SK-N-DZ (cell line): ENCODE results near the gene ANKRD29.
"Not testable (repeated sequence)": the region's sequence is repeated elsewhere in the genome, so short reads cannot be mapped to it uniquely, and the experiment has no call there.

Experiments used
- DNase-seq: peaks from one replicate; pipeline ENCODE4 v3.0.0-alpha.2; 2015; ENCODE audit warnings: low spot score

Gene ANKRD29

GRCh38 chr18:23645568-23646175, 17.0 kb downstream of the ANKRD29 start:
- DNase-seq = no peak

- DNase-seq = no peak
Measured at GRCh38 chr18:23643815-23644490, 18.8 kb downstream of the ANKRD29 start.

DNA sequence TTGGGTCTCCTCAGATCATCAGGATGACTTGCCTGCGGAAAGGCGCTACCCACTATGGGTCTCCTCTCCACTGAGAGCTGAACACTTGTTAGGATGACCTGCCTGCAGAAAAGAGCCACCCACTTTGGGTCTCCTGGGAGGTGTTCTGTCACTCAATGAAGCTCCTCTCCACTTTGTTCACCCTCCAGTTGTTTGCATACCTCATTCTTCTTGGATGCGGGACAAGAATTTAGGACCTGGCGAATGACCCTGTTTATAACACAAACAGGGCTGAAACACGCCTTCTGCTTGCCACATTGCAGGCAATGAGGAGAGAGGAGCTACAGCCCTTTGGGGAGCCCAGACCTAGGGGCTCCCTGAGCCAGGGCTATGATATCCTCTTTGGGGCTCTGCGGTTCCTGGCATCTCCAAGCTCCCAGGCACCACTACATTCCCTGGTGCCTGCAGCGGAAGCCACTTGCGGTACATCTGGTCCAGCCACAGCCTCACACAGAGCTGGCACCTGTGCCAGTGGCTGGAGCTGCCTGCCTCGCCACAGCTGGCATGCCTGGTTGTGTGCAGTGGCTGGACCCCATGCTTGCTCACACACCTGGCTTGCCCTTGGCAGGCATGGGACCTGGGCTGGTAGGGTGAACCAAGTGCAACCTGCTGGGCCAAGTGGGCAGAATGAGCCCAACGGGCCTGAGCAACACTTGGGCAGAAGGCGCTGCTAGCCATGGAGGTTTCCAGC, 20.6 kb downstream of the ANKRD29 start:
- no peak for DNase-seq

- DNase-seq = no peak
Measured at GRCh38 chr18:23641143-23641720, 21.5 kb downstream of the ANKRD29 start.

- DNase-seq = no peak
Measured at GRCh38 chr18:23640052-23640451, 22.7 kb downstream of the ANKRD29 start.

DNA sequence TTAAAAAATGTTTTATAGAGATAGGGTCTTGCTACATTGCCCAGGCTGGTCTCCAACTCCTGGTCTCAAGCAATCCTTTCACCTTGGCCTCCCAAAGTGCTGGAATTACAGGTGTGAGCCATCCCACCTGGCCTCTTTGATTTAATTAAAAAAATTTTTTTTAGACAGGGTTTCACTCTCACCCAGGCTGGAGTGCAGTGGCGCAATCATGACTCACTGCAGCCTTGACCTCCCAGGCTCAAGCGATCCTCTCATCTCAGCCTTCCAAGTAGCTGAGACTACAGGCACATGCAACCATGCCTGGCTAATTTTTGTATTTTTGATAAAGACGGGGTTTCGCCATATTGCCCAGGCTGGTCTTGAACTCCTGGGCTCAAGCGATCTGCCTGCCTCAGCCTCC, 26.3 kb downstream of the ANKRD29 start:
- not testable (repeated sequence) for DNase-seq

GRCh38 chr18:23636071-23636399, 26.7 kb downstream of the ANKRD29 start:
- no peak for DNase-seq

DNA sequence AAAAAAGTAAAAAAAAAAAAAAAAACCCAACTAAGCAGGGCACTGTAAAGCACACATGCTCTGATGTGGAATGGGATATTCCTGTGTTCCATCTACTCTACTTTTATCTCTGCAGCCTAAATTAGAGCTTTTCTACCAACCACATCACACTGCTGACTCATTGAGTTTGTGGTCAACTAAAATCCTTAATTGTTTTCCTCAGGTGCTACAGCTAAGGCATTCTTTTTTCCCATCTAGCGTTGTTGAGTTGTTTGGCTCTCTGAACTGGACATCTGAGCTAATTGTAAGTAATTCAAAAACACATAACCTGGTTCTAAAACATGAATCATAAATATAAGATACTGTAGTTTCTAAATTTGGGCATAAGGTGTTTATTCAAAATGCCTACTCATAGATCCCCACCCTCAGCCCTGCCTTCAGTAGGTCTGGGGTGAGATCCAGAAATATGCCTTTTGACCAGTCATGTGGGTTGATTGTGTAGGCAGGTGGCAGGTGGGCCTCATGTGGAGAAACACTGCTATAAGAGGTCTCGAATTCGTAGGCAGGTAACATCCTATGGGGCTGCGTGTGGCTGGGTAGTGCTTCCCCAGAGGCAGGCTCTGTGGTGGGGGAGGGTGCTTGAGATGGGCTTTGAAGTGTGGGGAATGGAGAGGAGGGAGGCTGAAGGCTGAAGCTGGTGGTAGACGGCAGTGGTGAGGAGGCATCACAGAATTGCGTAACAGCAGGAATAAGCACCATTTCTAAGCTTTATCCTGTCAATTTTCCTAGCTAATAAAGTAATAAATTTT, 27.2 kb downstream of the ANKRD29 start:
- no peak for DNase-seq

- DNase-seq = no peak
Measured at GRCh38 chr18:23634692-23635091, 28.0 kb downstream of the ANKRD29 start.

DNA sequence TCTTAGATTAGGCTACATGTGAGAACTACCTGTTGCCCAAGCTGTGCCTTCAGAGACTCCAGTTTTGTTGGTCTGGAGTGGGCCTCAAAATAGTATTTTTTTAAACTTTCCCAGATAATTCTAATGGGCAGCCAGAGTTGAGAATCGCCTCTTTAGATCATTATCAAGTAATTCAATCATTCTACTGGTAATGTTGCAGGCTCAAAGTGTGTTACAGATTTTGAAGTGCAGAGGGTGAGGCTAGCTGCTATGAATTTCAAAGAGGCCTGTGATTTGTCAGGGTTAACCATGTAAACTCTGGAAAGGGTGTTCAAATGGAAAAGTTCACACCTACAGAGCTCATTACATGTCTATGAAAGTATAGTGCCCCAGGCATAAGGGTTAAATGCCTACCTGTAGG, 30.1 kb downstream of the ANKRD29 start:
- DNase-seq = no peak

- no peak for DNase-seq
Measured at GRCh38 chr18:23631746-23632145, 31.0 kb downstream of the ANKRD29 start.

GRCh38 chr18:23631312-23631711, 31.4 kb downstream of the ANKRD29 start:
- no peak for DNase-seq

DNA sequence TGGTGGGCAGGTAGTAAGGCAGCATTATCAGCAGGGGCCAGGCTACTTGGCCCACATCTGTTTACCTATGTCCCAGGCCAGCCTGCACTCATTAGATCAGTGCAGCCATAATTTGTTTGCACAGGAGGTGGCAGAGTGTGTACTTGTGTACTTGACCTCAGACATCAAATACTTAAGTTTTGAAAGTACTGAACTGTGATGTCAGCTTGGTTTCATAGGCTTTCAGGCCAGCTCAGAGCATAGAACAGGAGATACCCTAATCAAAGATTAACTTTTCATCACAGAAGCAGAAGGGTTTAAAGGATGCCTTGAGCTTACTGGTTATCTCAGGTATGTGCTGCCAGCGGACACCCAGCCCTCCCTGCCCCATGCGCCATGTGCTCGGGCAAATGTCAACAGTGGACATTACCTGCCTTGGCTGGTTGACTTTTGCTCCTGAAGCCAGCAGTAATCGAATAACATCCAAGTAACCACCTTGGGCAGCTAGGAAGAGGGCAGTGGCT, 33.2 kb downstream of the ANKRD29 start:
- no peak for DNase-seq

DNA sequence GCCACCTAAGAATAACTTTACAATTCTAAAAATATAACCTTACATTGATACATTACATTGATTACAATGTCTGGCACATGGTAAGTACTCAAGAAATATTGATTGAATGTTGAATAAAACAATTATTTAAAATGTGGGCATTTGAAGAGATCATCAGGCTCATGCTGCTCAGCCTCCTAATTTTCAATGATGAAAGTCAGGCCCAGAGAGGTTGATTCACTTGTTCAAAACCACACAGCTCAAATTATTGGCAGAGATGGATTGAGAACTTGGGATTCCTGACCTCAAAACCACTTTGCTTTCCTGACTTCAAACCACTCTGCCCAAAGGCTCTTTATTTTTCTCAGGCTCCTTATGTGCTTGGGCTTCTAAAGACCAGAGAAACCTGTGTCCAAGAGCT, 34.7 kb downstream of the ANKRD29 start:
- no peak for DNase-seq

- DNase-seq = no peak
Measured at GRCh38 chr18:23627321-23627720, 35.4 kb downstream of the ANKRD29 start.

DNA sequence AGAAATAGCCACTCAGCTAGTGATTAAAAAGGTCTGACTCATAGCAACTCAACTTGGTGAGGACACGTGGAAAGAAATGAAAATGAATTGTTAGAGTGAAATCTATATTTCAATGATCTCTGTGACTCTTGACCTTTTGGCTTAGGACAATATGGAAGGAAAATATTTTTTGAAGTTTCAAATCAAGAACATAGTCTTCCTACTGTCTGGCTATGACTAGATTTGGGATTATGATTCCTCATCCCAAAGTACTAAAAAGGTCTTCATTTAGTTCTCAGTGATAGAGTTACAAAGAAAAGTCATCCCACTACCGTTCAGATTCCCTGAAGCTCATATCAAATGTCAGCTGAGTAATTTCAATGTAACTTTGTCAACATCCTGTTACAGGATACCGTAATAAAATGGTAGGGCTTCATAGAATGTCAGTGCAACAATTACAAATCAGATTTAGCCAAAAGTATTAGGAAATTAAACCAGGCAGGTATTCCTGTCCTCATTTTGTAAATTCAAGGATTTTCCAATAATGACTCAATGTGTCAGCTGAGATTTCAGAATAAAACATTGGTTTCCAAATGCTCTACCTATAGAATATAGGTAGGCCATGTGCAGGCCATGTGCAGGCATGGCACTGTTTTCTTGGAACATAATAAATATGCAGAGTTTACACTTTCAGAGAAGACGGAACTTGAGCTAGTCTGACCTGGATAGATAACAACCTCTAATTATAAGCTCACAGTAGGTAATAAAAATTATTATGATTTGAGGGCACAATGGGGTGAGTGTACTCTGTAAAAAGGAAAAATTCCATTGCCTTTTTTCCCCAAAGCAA, 36.0 kb downstream of the ANKRD29 start:
- DNase-seq = no peak

- DNase-seq = peak; percentile 94
Measured at GRCh38 chr18:23623040-23623439, 39.7 kb downstream of the ANKRD29 start.

GRCh38 chr18:23619388-23619881, 43.3 kb downstream of the ANKRD29 start:
- peak; percentile 38 for DNase-seq

- DNase-seq = peak; percentile 55
Measured at GRCh38 chr18:23618862-23619387, 43.8 kb downstream of the ANKRD29 start.

DNA sequence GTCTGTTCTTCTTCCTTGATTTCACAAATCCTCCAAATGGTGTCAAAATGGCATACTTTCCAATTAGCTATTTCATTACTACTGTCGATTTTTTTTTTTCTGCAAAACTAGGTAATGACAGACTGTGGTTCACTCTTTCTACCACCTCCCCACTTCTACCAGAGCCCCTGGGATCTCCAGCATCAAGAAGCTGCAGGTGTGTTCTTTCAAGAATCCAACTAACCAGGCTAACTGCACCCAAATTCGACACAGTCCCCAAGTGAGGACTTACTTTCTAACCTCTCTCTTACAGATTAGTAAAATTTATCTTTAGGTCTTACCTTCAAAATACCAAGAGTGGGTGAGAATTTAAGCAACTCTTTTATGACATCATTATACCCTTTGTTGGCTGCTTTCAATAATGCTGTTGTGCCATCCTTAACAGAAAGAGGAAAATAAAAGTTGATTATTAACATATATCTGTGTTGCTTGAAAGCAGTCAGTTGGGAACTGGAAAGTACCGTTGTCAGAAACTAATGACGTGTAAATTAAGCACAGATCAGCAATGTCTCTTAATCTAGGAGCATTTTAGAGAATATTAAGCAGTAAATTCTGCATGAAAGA, 45.2 kb downstream of the ANKRD29 start:
- no peak for DNase-seq
